NT2/D1 (cell line): ENCODE measurements around the gene GCN1.

ENCODE experiments used
- DNase-seq: peaks from one replicate; pipeline ENCODE4 v3.0.0-alpha.2; 2011; ENCODE audit warnings: low read depth, low spot score
- H3K27me3 ChIP-seq: 2 replicates; pipeline ENCODE4 v1.6.0; 2011; ENCODE audit warnings: mild to moderate bottlenecking; ENCODE audit not compliant: insufficient read length, insufficient read depth
- H3K36me3 ChIP-seq: 2 replicates; pipeline ENCODE4 v1.6.1; 2011; ENCODE audit warnings: mild to moderate bottlenecking, low read length, mixed read lengths; ENCODE audit not compliant: insufficient read depth, insufficient read length
- H3K4me1 ChIP-seq: 2 replicates; pipeline ENCODE4 v1.5.1; 2011; ENCODE audit not compliant: insufficient read depth, insufficient read length
- H3K4me3 ChIP-seq: 2 replicates; pipeline ENCODE4 v1.5.1; 2011; ENCODE audit warnings: low read depth; ENCODE audit not compliant: insufficient read length
- H3K9ac ChIP-seq: 2 replicates; pipeline ENCODE4 v1.6.0; 2011; ENCODE audit warnings: low read depth; ENCODE audit not compliant: insufficient read length
- H3K9me3 ChIP-seq: 2 replicates; pipeline ENCODE4 v1.5.1; 2011; ENCODE audit warnings: mild to moderate bottlenecking, low read length; ENCODE audit not compliant: insufficient read depth
- SUZ12 ChIP-seq: IDR thresholded peaks from 2 replicates; pipeline ENCODE4 v1.6.1; 2011; ENCODE audit not compliant: insufficient read length, insufficient read depth; ENCODE audit errors: extremely low read depth
- YY1 ChIP-seq: IDR thresholded peaks from 2 replicates; pipeline ENCODE4 v1.6.1; 2011; ENCODE audit not compliant: insufficient read length, insufficient read depth
- ZNF274 ChIP-seq: IDR thresholded peaks from 2 replicates; pipeline ENCODE4 v1.6.1; 2011; ENCODE audit warnings: mild to moderate bottlenecking, low read depth, low read length

GCN1 gene

GRCh38 chr12:120090626-120091295 lies 103.8 kb downstream of the GCN1 start:
- no peak for DNase-seq
- no peaks in the 10 kb centered on the region for H3K9me3 ChIP-seq
- no peak overlapping the region for H3K4me3 ChIP-seq
- TF ChIP-seq SUZ12 (no peak), YY1 (no peak), ZNF274 (no peak)
- no peak overlapping the region for H3K9ac ChIP-seq
- H3K36me3 ChIP-seq: peaks cover 47% of the 10 kb centered on the region
- no peaks in the 10 kb centered on the region for H3K27me3 ChIP-seq
- H3K4me1 ChIP-seq: peaks cover 35% of the 10 kb centered on the region

GRCh38 chr12:120090206-120090605 lies 104.3 kb downstream of the GCN1 start:
- no peaks in the 10 kb centered on the region for H3K27me3 ChIP-seq
- TF ChIP-seq ZNF274 (no peak), YY1 (no peak), SUZ12 (no peak)
- no peak for DNase-seq
- H3K9me3 ChIP-seq: no peaks in the 10 kb centered on the region
- no peak overlapping the region for H3K4me3 ChIP-seq
- H3K9ac ChIP-seq: no peak overlapping the region
- H3K36me3 ChIP-seq: peaks cover 42% of the 10 kb centered on the region
- H3K4me1 ChIP-seq: peaks cover 31% of the 10 kb centered on the region

GRCh38 chr12:120089796-120090195 lies 104.7 kb downstream of the GCN1 start:
- no peaks in the 10 kb centered on the region for H3K27me3 ChIP-seq
- TF ChIP-seq SUZ12 (no peak), ZNF274 (no peak), YY1 (no peak)
- H3K36me3 ChIP-seq: peaks cover 40% of the 10 kb centered on the region

GRCh38 chr12:120089105-120089504 lies 105.4 kb downstream of the GCN1 start:
- Histone ChIP-seq H3K9me3 (no peaks in the 10 kb centered on the region), H3K9ac (no peak overlapping the region), H3K36me3 (peaks cover 36% of the 10 kb centered on the region), H3K4me3 (no peak overlapping the region), H3K27me3 (no peaks in the 10 kb centered on the region), H3K4me1 (peaks cover 26% of the 10 kb centered on the region)
- TF ChIP-seq SUZ12 (no peak), YY1 (no peak), ZNF274 (no peak)
- DNase-seq: no peak

More at GRCh38 chr12:120089796-120090195, 104.7 kb downstream of the GCN1 start:
- H3K9ac ChIP-seq: no peak overlapping the region
- DNase-seq: no peak
- H3K4me3 ChIP-seq: no peak overlapping the region
- peaks cover 30% of the 10 kb centered on the region for H3K4me1 ChIP-seq
- no peaks in the 10 kb centered on the region for H3K9me3 ChIP-seq

- H3K27me3 ChIP-seq: no peaks in the 10 kb centered on the region
- TF ChIP-seq ZNF274 (no peak), YY1 (no peak), SUZ12 (no peak)
- H3K4me3 ChIP-seq: peak overlapping the region; percentile 26
- H3K9ac ChIP-seq: peak overlapping the region; percentile 58
- DNase-seq: peak; percentile 99
- peaks cover 8% of the 10 kb centered on the region for H3K4me1 ChIP-seq
- H3K36me3 ChIP-seq: peaks cover 24% of the 10 kb centered on the region
- no peaks in the 10 kb centered on the region for H3K9me3 ChIP-seq
These were observed 107.5 kb downstream of the GCN1 start for GRCh38 chr12:120086801-120087621.

GRCh38 chr12:120085920-120086645 lies 108.4 kb downstream of the GCN1 start:
- peaks cover 8% of the 10 kb centered on the region for H3K4me1 ChIP-seq
- peak; percentile 51 for DNase-seq
- H3K9me3 ChIP-seq: no peaks in the 10 kb centered on the region
- no peak for TF ChIP-seq ZNF274
- TF ChIP-seq SUZ12: no peak
- TF ChIP-seq YY1: no peak
- H3K4me3 ChIP-seq: no peak overlapping the region
- H3K27me3 ChIP-seq: no peaks in the 10 kb centered on the region
- H3K36me3 ChIP-seq: peaks cover 15% of the 10 kb centered on the region
- peak overlapping the region; percentile 42 for H3K9ac ChIP-seq

- Histone ChIP-seq H3K9ac (no peak overlapping the region), H3K4me1 (peaks cover 5% of the 10 kb centered on the region), H3K27me3 (no peaks in the 10 kb centered on the region), H3K36me3 (no peaks in the 10 kb centered on the region), H3K9me3 (peaks cover 2% of the 10 kb centered on the region; the same call in 1 of the 2 replicates), H3K4me3 (no peak overlapping the region)
- no peak for TF ChIP-seq YY1
- no peak for TF ChIP-seq SUZ12
- TF ChIP-seq ZNF274: no peak
- no peak for DNase-seq
These were observed 112.9 kb downstream of the GCN1 start for GRCh38 chr12:120081641-120082040.
